ENCODE measurements around the gene SLC35D2. TPM values are rescaled to one million over a fixed set of nuclear protein-coding genes. Genes with fewer than 3 reads are reported as not detected.

SLC35D2 gene
- total RNA-seq, 1 experiment from 2014 or later: 19.0 TPM

DNA sequence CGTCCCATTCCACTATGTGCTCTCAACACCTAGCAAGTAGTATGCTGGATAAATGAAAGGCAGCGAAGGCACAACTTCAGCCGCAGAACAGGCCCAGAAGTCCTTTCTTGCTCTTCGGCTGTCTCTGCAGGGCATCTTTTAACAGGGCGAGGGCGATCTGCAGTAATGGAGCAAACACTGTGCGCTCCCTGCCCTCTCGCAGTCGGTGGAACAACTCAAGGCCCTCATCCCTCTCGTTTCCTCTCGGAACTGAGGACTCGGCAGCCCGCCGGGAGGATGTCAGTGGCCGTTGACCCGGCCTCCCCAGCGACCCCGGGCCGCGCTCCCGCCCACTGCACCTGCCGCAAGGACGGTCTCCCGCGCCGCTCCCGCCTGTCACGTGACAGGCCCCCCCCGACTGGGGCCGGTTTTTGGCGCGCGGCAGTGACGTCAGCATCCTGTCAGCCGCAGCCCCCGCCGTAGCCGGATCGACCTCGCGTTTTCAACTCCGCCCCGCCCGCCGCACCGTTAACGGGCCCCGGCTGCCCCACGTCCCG lies 33.6 kb upstream of the SLC35D2 start:
- no peak overlapping the region for H3K4ac ChIP-seq (ENCODE audit: low read depth, low read length)
- H2AFZ ChIP-seq (ENCODE audit: low read length): no peak overlapping the region
- H2BK12ac ChIP-seq (ENCODE audit: insufficient read length, low read depth, low read length): no peak overlapping the region
- no CpG with 5 or more reads among the region's 50 CpGs for WGBS (ENCODE audit: extremely low coverage, insufficient read length, low lambda C conversion rate)
- no peak overlapping the region for H4K8ac ChIP-seq (replicated peaks; ENCODE audit: insufficient read length, low read depth, low read length)
- H3K9me3 ChIP-seq (ENCODE audit: control insufficient read depth, low read depth, low read length): no peaks in the 10 kb centered on the region
- H4K5ac ChIP-seq (ENCODE audit: insufficient read length, low read depth, low read length): no peak overlapping the region
- Mint-ChIP-seq H3K27ac (peak overlapping the region; percentile 90 to 95 (median 90); a peak in 6 of 7 replicates), H3K36me3 (ENCODE audit: insufficient read depth in 1 of 3, low read depth in 3 of 3) (peaks cover 0 to 4% (median 0%) of the 10 kb centered on the region in 3 experiments; a peak in 1 of 7 replicates), H3K4me1 (peaks cover 42 to 49% of the 10 kb centered on the region in 2 experiments), H3K9me3 (no peaks in the 10 kb centered on the region), H3K4me3 (peak overlapping the region; percentile 83 to 92), H3K27me3 (ENCODE audit: low read depth) (no peaks in the 10 kb centered on the region)
- H2AK5ac ChIP-seq (ENCODE audit: insufficient read length, low read length): no peak overlapping the region
- no peak overlapping the region for H2BK120ac ChIP-seq (ENCODE audit: low read depth, low read length, poor library complexity, severe bottlenecking)
- peak overlapping the region; percentile 80 for H3K4me2 ChIP-seq (ENCODE audit: insufficient read depth, insufficient read length, low read length)
- no peaks in the 10 kb centered on the region for H4K20me1 ChIP-seq (ENCODE audit: control insufficient read depth, insufficient read depth, insufficient read length)
- H2BK5ac ChIP-seq (ENCODE audit: insufficient read length, low read length): no peak overlapping the region
- no peak overlapping the region for H4K91ac ChIP-seq (ENCODE audit: insufficient read length, low read depth, low read length)
- H3K14ac ChIP-seq (ENCODE audit: insufficient read depth, low read length): peak overlapping the region; percentile 47
- no peak overlapping the region for H3K23ac ChIP-seq (ENCODE audit: insufficient read length, low read depth, low read length)
- DNase-seq: peak; percentile 90
- H3K56ac ChIP-seq (ENCODE audit: insufficient read length, low read depth, low read length): no peak overlapping the region
- peak overlapping the region; percentile 86 for H3K9ac ChIP-seq (ENCODE audit: extremely low read depth, insufficient read length, low read length)
- H3K18ac ChIP-seq (ENCODE audit: insufficient read length, low read depth, low read length): peak overlapping the region; percentile 59
- H3K79me1 ChIP-seq (ENCODE audit: insufficient read depth, low read depth, low read length, poor library complexity, severe bottlenecking): peaks cover 3% of the 10 kb centered on the region
- no peak overlapping the region for H3T11ph ChIP-seq (ENCODE audit: low read length)
- no peak; the same call in 2 of the 3 replicates for TF ChIP-seq CTCF (conservative IDR thresholded peaks at IDR 0.05)
- no peak overlapping the region for H2BK20ac ChIP-seq (ENCODE audit: low read depth, low read length, poor library complexity, severe bottlenecking)
- H3K23me2 ChIP-seq (ENCODE audit: insufficient read length, low read depth, low read length, poor library complexity, severe bottlenecking): peaks cover 3% of the 10 kb centered on the region
- no peaks in the 10 kb centered on the region for H3K27me3 ChIP-seq (ENCODE audit: insufficient read depth, low read length)
- H2BK15ac ChIP-seq (ENCODE audit: low read depth, low read length): no peak overlapping the region
- no peak overlapping the region for H3K27ac ChIP-seq (ENCODE audit: insufficient read length, low read depth, low read length)
- peaks cover 10% of the 10 kb centered on the region; the same call in 1 of the 2 replicates for H3K79me2 ChIP-seq (ENCODE audit: insufficient read depth, low read length)
- H3K4me1 ChIP-seq (ENCODE audit: insufficient read depth, low read length): no peaks in the 10 kb centered on the region; the same call in 1 of the 2 replicates
